IPS-18c (cell line): ENCODE measurements around the gene ANKIB1.
"Not testable (repeated sequence)": the region's sequence is repeated elsewhere in the genome, so short reads cannot be mapped to it uniquely, and the experiment has no call there.

ENCODE experiments used
- H3K4me3 ChIP-seq: 2 replicates; pipeline ENCODE4 v1.7.0; 2013; ENCODE audit warnings: low read depth, mild to moderate bottlenecking, low read length, moderate library complexity; ENCODE audit not compliant: insufficient read depth
- H3K9me3 ChIP-seq: one replicate; pipeline ENCODE4 v1.6.1; 2013; ENCODE audit warnings: mild to moderate bottlenecking, low read length, moderate library complexity; ENCODE audit not compliant: control insufficient read depth, insufficient read depth

Gene ANKIB1

GRCh38 chr7:92354214-92354613 is 108.4 kb downstream of the ANKIB1 start:
- Histone ChIP-seq H3K4me3 (no peak overlapping the region), H3K9me3 (no peaks in the 10 kb centered on the region)

GRCh38 chr7:92356406-92356805 is 110.6 kb downstream of the ANKIB1 start:
- H3K4me3 ChIP-seq = no peak overlapping the region
- H3K9me3 ChIP-seq = no peaks in the 10 kb centered on the region

- Histone ChIP-seq H3K9me3 (no peaks in the 10 kb centered on the region), H3K4me3 (no peak overlapping the region)
Observed at GRCh38 chr7:92357260-92357659, 111.5 kb downstream of the ANKIB1 start.

GRCh38 chr7:92359179-92359578 is 113.4 kb downstream of the ANKIB1 start:
- H3K9me3 ChIP-seq, H3K4me3 ChIP-seq: not testable (repeated sequence)

- H3K9me3 ChIP-seq = no peaks in the 10 kb centered on the region
- no peak overlapping the region for H3K4me3 ChIP-seq
Observed at GRCh38 chr7:92359801-92360200, 114.0 kb downstream of the ANKIB1 start.

- no peak overlapping the region for H3K4me3 ChIP-seq
- no peaks in the 10 kb centered on the region for H3K9me3 ChIP-seq
Observed at GRCh38 chr7:92360387-92360786, 114.6 kb downstream of the ANKIB1 start.

GRCh38 chr7:92362131-92362530 is 116.4 kb downstream of the ANKIB1 start:
- H3K4me3 ChIP-seq = no peak overlapping the region
- H3K9me3 ChIP-seq = no peaks in the 10 kb centered on the region

- Histone ChIP-seq H3K9me3 (no peaks in the 10 kb centered on the region), H3K4me3 (no peak overlapping the region)
Observed at GRCh38 chr7:92366730-92367129, 121.0 kb downstream of the ANKIB1 start.

GRCh38 chr7:92368741-92369140 is 123.0 kb downstream of the ANKIB1 start:
- no peaks in the 10 kb centered on the region for H3K9me3 ChIP-seq

GRCh38 chr7:92375013-92375412 is 129.2 kb downstream of the ANKIB1 start:
- Histone ChIP-seq H3K9me3 (peaks cover 3% of the 10 kb centered on the region), H3K4me3 (no peak overlapping the region)

More at GRCh38 chr7:92368741-92369140, 123.0 kb downstream of the ANKIB1 start:
- no peak overlapping the region for H3K4me3 ChIP-seq

GRCh38 chr7:92391071-92391470 is 145.3 kb downstream of the ANKIB1 start:
- H3K9me3 ChIP-seq = no peaks in the 10 kb centered on the region

GRCh38 chr7:92397542-92397941 is 151.8 kb downstream of the ANKIB1 start:
- Histone ChIP-seq H3K4me3 (no peak overlapping the region), H3K9me3 (no peaks in the 10 kb centered on the region)

More at GRCh38 chr7:92391071-92391470, 145.3 kb downstream of the ANKIB1 start:
- no peak overlapping the region for H3K4me3 ChIP-seq

- H3K9me3 ChIP-seq = no peaks in the 10 kb centered on the region
- no peak overlapping the region for H3K4me3 ChIP-seq
Observed at GRCh38 chr7:92400013-92400412, 154.2 kb downstream of the ANKIB1 start.

GRCh38 chr7:92402920-92403759 is 157.4 kb downstream of the ANKIB1 start:
- no peak overlapping the region for H3K4me3 ChIP-seq

GRCh38 chr7:92403760-92404074 is 157.9 kb downstream of the ANKIB1 start:
- Histone ChIP-seq H3K9me3 (no peaks in the 10 kb centered on the region), H3K4me3 (no peak overlapping the region)

More at GRCh38 chr7:92402920-92403759, 157.4 kb downstream of the ANKIB1 start:
- no peaks in the 10 kb centered on the region for H3K9me3 ChIP-seq

GRCh38 chr7:92404170-92404614 is 158.4 kb downstream of the ANKIB1 start:
- no peak overlapping the region for H3K4me3 ChIP-seq
- H3K9me3 ChIP-seq = no peaks in the 10 kb centered on the region

- no peaks in the 10 kb centered on the region for H3K9me3 ChIP-seq
- H3K4me3 ChIP-seq = no peak overlapping the region
Observed at GRCh38 chr7:92409357-92409756, 163.6 kb downstream of the ANKIB1 start.

GRCh38 chr7:92410162-92410561 is 164.4 kb downstream of the ANKIB1 start:
- H3K4me3 ChIP-seq, H3K9me3 ChIP-seq: not testable (repeated sequence)

GRCh38 chr7:92412745-92413144 is 167.0 kb downstream of the ANKIB1 start:
- H3K4me3 ChIP-seq = no peak overlapping the region
- no peaks in the 10 kb centered on the region for H3K9me3 ChIP-seq
